Vagina (tissue), 2 donors: Measurements from ENCODE around the gene CTAGE9.

Source experiments
- POLR2A ChIP-seq, 2 donors: fragments of 450-650 bp; IDR thresholded peaks; one replicate each; pipeline ENCODE4 v1.6.1; 2017; ENCODE audit warnings: antibody characterized with exemption in 2 of 2, mild to moderate bottlenecking in 2 of 2, moderate library complexity in 2 of 2
- POLR2AphosphoS5 ChIP-seq, 2 donors: sonication (generic); formaldehyde crosslinking; IDR thresholded peaks; one replicate each; pipeline ENCODE4 v1.9.0; 2017; ENCODE audit warnings: antibody characterized with exemption in 2 of 2, mild to moderate bottlenecking in 2 of 2, low read depth in 1 of 2; ENCODE audit not compliant: insufficient read depth in 1 of 2
- TF ChIP-seq, protein P1 (sequence below), 3 experiments: fragments of 450-650 bp in 2 of 3; fragments of 200-600 bp in 1 of 3; sonication (generic) in 1 of 3; IDR thresholded peaks; one replicate each; pipeline ENCODE4 v1.5.1; 2017 to 2019; ENCODE audit warnings: antibody characterized with exemption in 3 of 3, mild to moderate bottlenecking in 2 of 3, moderate library complexity in 2 of 3

DNA sequence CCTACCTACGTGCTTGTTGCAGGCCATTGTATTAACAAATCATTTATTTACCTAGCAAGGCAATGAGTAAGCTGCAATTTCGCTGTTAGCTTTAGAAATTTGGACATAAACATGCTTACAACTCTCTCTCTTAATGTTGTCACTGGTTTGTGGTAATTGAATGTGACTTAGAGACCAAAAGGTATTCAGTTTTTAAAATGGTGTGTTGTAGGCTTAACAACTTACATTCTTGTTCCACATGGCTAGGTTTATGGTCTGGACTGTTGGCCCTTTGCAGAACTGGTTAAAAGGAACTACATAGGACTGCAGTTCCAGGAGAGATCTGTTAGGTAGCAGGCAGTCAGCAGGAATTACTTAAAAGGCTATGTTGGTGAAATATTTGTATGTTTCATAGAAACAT is 10.3 kb upstream of the CTAGE9 start:
- TF ChIP-seq, protein P1, sequence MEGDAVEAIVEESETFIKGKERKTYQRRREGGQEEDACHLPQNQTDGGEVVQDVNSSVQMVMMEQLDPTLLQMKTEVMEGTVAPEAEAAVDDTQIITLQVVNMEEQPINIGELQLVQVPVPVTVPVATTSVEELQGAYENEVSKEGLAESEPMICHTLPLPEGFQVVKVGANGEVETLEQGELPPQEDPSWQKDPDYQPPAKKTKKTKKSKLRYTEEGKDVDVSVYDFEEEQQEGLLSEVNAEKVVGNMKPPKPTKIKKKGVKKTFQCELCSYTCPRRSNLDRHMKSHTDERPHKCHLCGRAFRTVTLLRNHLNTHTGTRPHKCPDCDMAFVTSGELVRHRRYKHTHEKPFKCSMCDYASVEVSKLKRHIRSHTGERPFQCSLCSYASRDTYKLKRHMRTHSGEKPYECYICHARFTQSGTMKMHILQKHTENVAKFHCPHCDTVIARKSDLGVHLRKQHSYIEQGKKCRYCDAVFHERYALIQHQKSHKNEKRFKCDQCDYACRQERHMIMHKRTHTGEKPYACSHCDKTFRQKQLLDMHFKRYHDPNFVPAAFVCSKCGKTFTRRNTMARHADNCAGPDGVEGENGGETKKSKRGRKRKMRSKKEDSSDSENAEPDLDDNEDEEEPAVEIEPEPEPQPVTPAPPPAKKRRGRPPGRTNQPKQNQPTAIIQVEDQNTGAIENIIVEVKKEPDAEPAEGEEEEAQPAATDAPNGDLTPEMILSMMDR (IDR thresholded peaks at IDR 0.05), result no peak
- TF ChIP-seq POLR2AphosphoS5 (IDR thresholded peaks at IDR 0.05; ENCODE audit: insufficient read depth in 1 of 2, low read depth in 1 of 2), result no peak
- no peak for TF ChIP-seq POLR2A (IDR thresholded peaks at IDR 0.05)
